CD4-positive, alpha-beta T cell treated with Interleukin-6 at 100 ng/mL for 8 hours (primary cell): ENCODE results near the gene BBS7.

Source experiments
- DNase-seq: peaks from one replicate; pipeline ENCODE4 v3.0.0-alpha.2; 2020; ENCODE audit warnings: mixed read lengths, low spot score

BBS7 gene

GRCh38 chr4:121791481-121791880 is 78.8 kb downstream of the BBS7 start:
- no peak for DNase-seq

GRCh38 chr4:121790976-121791375 is 79.3 kb downstream of the BBS7 start:
- no peak for DNase-seq

- DNase-seq = no peak
Measured at GRCh38 chr4:121789960-121790829, 80.1 kb downstream of the BBS7 start.

- DNase-seq = no peak
Measured at GRCh38 chr4:121789455-121789854, 80.8 kb downstream of the BBS7 start.

- no peak for DNase-seq
Measured at GRCh38 chr4:121788896-121789295, 81.4 kb downstream of the BBS7 start.

- no peak for DNase-seq
Measured at GRCh38 chr4:121786221-121786620, 84.1 kb downstream of the BBS7 start.

- no peak for DNase-seq
Measured at GRCh38 chr4:121785479-121785878, 84.8 kb downstream of the BBS7 start.

GRCh38 chr4:121784975-121785374 is 85.3 kb downstream of the BBS7 start:
- no peak for DNase-seq

- no peak for DNase-seq
Measured at GRCh38 chr4:121784401-121784800, 85.9 kb downstream of the BBS7 start.

- no peak for DNase-seq
Measured at GRCh38 chr4:121783210-121783609, 87.1 kb downstream of the BBS7 start.

- DNase-seq = no peak
Measured at GRCh38 chr4:121778991-121779628, 91.2 kb downstream of the BBS7 start.

- no peak for DNase-seq
Measured at GRCh38 chr4:121777625-121778024, 92.6 kb downstream of the BBS7 start.

GRCh38 chr4:121776610-121777401 is 93.5 kb downstream of the BBS7 start:
- no peak for DNase-seq
